ENCODE results near the gene TNFAIP6. TPM values are rescaled to one million over a fixed set of nuclear protein-coding genes. Genes with fewer than 3 reads are reported as not detected.

Gene TNFAIP6
- total and polyA plus RNA-seq, 2 donors (not counting 1 experiment from before 2014, with no cell fraction given) = not detected

- no peaks in the 10 kb centered on the region for H3K9me3 Mint-ChIP-seq (ENCODE audit: insufficient read depth)
- Histone ChIP-seq H3K9me3 (ENCODE audit: control extremely low read depth in 1 of 3, control insufficient read depth in 2 of 3, insufficient read depth in 1 of 3, low read length in 2 of 3) (no peaks in the 10 kb centered on the region), H3K27me3 (replicated peaks in 1 of 4; ENCODE audit: control extremely low read depth in 1 of 4, control insufficient read depth in 3 of 4, insufficient read depth in 4 of 4, low read length in 3 of 4) (no peaks in the 10 kb centered on the region), H3K27ac (ENCODE audit: low read length in 2 of 2) (no peak overlapping the region), H3K9ac (ENCODE audit: low read length) (no peak overlapping the region), H2AFZ (ENCODE audit: insufficient read depth, low read depth, low read length, poor library complexity, severe bottlenecking) (no peak overlapping the region), H3K4me2 (replicated peaks; ENCODE audit: low read depth, low read length, poor library complexity, severe bottlenecking) (no peak overlapping the region), H4K20me1 (ENCODE audit: control insufficient read depth, insufficient read depth, low read length, poor library complexity, severe bottlenecking) (no peaks in the 10 kb centered on the region), H3K79me2 (ENCODE audit: control insufficient read depth, insufficient read depth, low read length) (no peaks in the 10 kb centered on the region), H3K36me3 (replicated peaks in 1 of 2; ENCODE audit: control extremely low read depth in 1 of 2, control insufficient read depth in 1 of 2, extremely low read depth in 1 of 2, insufficient read depth in 2 of 2, low read length in 1 of 2) (no peaks in the 10 kb centered on the region), H3K4me1 (ENCODE audit: control insufficient read depth in 2 of 2, insufficient read depth in 2 of 2, low read length in 2 of 2) (no peaks in the 10 kb centered on the region), H3K4me3 (ENCODE audit: control extremely low read depth in 1 of 5, extremely low read depth in 1 of 5, insufficient read depth in 1 of 5, low read depth in 2 of 5, low read length in 4 of 5) (no peak overlapping the region)
- CTCF ChIA-PET = no interaction called here
- DNase-seq (no peak), ATAC-seq (ENCODE audit: low read depth) (no peak)
- POLR2A ChIA-PET = no interaction called here
- H3K4me1 Mint-ChIP-seq = no peaks in the 10 kb centered on the region
- intact Hi-C loops (cut with micrococcal nuclease) = no loop called here
- TF ChIP-seq EZH2 (IDR thresholded peaks at IDR 0.05; ENCODE audit: borderline replicate concordance, insufficient read depth, low read depth, low read length, poor library complexity, severe bottlenecking) (no peak), CTCF (IDR thresholded peaks at IDR 0.05) (no peak)
- H3K27ac Mint-ChIP-seq = no peak overlapping the region
- no peak overlapping the region for H3K4me3 Mint-ChIP-seq
- WGBS (ENCODE audit: insufficient coverage) = no CpG with 5 or more reads among the region's 2 CpGs
- H3K27me3 Mint-ChIP-seq = peaks cover 4% of the 10 kb centered on the region
These were observed 23.9 kb downstream of the TNFAIP6 start for GRCh38 chr2:151381266-151381665.

- WGBS (ENCODE audit: insufficient coverage) = 100% methylated on average over 1 of the region's 4 CpGs
- Histone ChIP-seq H4K20me1 (ENCODE audit: control insufficient read depth, insufficient read depth, low read length, poor library complexity, severe bottlenecking) (no peaks in the 10 kb centered on the region), H3K36me3 (replicated peaks in 1 of 2; ENCODE audit: control extremely low read depth in 1 of 2, control insufficient read depth in 1 of 2, extremely low read depth in 1 of 2, insufficient read depth in 2 of 2, low read length in 1 of 2) (no peaks in the 10 kb centered on the region), H3K4me1 (ENCODE audit: control insufficient read depth in 2 of 2, insufficient read depth in 2 of 2, low read length in 2 of 2) (no peaks in the 10 kb centered on the region), H3K9ac (ENCODE audit: low read length) (no peak overlapping the region), H3K27ac (ENCODE audit: low read length in 2 of 2) (no peak overlapping the region), H3K27me3 (replicated peaks in 1 of 4; ENCODE audit: control extremely low read depth in 1 of 4, control insufficient read depth in 3 of 4, insufficient read depth in 4 of 4, low read length in 3 of 4) (peaks cover 0 to 5% (median 0%) of the 10 kb centered on the region in 4 experiments), H3K79me2 (ENCODE audit: control insufficient read depth, insufficient read depth, low read length) (no peaks in the 10 kb centered on the region), H2AFZ (ENCODE audit: insufficient read depth, low read depth, low read length, poor library complexity, severe bottlenecking) (no peak overlapping the region), H3K4me2 (replicated peaks; ENCODE audit: low read depth, low read length, poor library complexity, severe bottlenecking) (no peak overlapping the region), H3K4me3 (ENCODE audit: control extremely low read depth in 1 of 5, extremely low read depth in 1 of 5, insufficient read depth in 1 of 5, low read depth in 2 of 5, low read length in 4 of 5) (no peak overlapping the region), H3K9me3 (ENCODE audit: control extremely low read depth in 1 of 3, control insufficient read depth in 2 of 3, insufficient read depth in 1 of 3, low read length in 2 of 3) (peaks cover 0 to 8% (median 0%) of the 10 kb centered on the region in 3 donors)
- Mint-ChIP-seq H3K27me3 (peaks cover 16% of the 10 kb centered on the region), H3K27ac (no peak overlapping the region), H3K9me3 (ENCODE audit: insufficient read depth) (no peaks in the 10 kb centered on the region), H3K4me1 (no peaks in the 10 kb centered on the region), H3K4me3 (no peak overlapping the region)
- DNase-seq (no peak), ATAC-seq (ENCODE audit: low read depth) (no peak)
- TF ChIP-seq EZH2 (IDR thresholded peaks at IDR 0.05; ENCODE audit: borderline replicate concordance, insufficient read depth, low read depth, low read length, poor library complexity, severe bottlenecking) (no peak), CTCF (IDR thresholded peaks at IDR 0.05) (no peak)
- CTCF ChIA-PET = no interaction called here
- POLR2A ChIA-PET = no interaction called here
- intact Hi-C loops (cut with micrococcal nuclease) = no loop called here
These were observed 30.6 kb downstream of the TNFAIP6 start for GRCh38 chr2:151388011-151388410.

All from B cell (primary cell).